Measurements from ENCODE around the gene CDR2L.

Gene CDR2L

GRCh38 chr17:74952431-74953133, 34.9 kb upstream of the CDR2L start:
- Histone ChIP-seq H3K4me2 (ENCODE audit: low read length) (no peak overlapping the region), H3K9me2 (replicated peaks; ENCODE audit: control insufficient read depth, low read length) (no peaks in the 10 kb centered on the region), H3K79me2 (ENCODE audit: control insufficient read depth, low read length) (no peaks in the 10 kb centered on the region), H3K4me3 (ENCODE audit: low read length) (no peak overlapping the region), H3K27me3 (ENCODE audit: control insufficient read depth, low read length) (no peaks in the 10 kb centered on the region), H3K9me3 (ENCODE audit: control insufficient read depth, insufficient read depth, low read length) (no peaks in the 10 kb centered on the region), H3K27ac (ENCODE audit: low read depth, low read length) (no peak overlapping the region), H3K36me3 (ENCODE audit: control insufficient read depth, low read length) (no peaks in the 10 kb centered on the region), H3F3A (ENCODE audit: control insufficient read depth, insufficient read depth) (no peaks in the 10 kb centered on the region), H4K20me1 (ENCODE audit: control insufficient read depth, insufficient read depth, low read depth, low read length) (no peaks in the 10 kb centered on the region), H3K4me1 (ENCODE audit: control insufficient read depth, low read length) (no peaks in the 10 kb centered on the region)
- TF ChIP-seq CTCF (IDR thresholded peaks at IDR 0.05; ENCODE audit: low read depth, low read length, poor library complexity, severe bottlenecking), result no peak

DNA sequence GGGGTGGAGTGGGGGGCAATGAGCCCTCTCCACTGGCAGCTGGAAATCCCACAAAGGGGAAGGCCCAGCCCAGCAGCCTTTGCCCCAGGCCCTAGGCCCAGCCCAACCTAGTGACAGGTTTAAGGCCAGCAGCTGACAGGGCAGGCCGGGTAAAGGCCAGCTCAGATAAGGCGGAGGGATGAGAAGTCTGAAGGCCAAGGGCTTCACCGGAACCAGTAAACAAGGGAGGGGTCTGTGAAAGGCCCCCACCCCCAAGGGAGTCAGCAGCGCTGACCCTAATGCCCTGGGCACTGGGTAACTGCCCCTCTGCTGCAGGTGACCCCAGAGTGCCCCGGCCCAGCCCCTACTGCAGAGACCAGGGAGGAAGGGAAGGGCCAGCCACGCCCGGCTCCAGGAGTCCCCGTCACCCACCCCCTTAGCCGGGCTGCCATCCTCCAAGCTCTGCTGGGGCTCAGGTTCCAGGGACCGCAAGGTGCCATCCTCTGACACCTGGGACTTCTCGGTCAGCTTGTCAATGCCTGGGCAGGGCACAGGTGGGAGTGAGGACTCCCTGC, 34.2 kb upstream of the CDR2L start:
- H3K4me2 ChIP-seq (ENCODE audit: low read length), result no peak overlapping the region
- no peaks in the 10 kb centered on the region for H3K79me2 ChIP-seq (ENCODE audit: control insufficient read depth, low read length)
- no peak overlapping the region for H3K4me3 ChIP-seq (ENCODE audit: low read length)
- no peak overlapping the region for H3K27ac ChIP-seq (ENCODE audit: low read depth, low read length)
- no peak for TF ChIP-seq CTCF (IDR thresholded peaks at IDR 0.05; ENCODE audit: low read depth, low read length, poor library complexity, severe bottlenecking)
- TF ChIP-seq EZH2phosphoT487 (IDR thresholded peaks at IDR 0.05; ENCODE audit: borderline replicate concordance, low read length), result no peak
- no peaks in the 10 kb centered on the region for H3K27me3 ChIP-seq (ENCODE audit: control insufficient read depth, low read length)
- no peaks in the 10 kb centered on the region for H3F3A ChIP-seq (ENCODE audit: control insufficient read depth, insufficient read depth)
- H3K36me3 ChIP-seq (ENCODE audit: control insufficient read depth, low read length), result no peaks in the 10 kb centered on the region
- H3K9me2 ChIP-seq (replicated peaks; ENCODE audit: control insufficient read depth, low read length), result no peaks in the 10 kb centered on the region
- no peaks in the 10 kb centered on the region for H4K20me1 ChIP-seq (ENCODE audit: control insufficient read depth, insufficient read depth, low read depth, low read length)
- no peaks in the 10 kb centered on the region for H3K9me3 ChIP-seq (ENCODE audit: control insufficient read depth, insufficient read depth, low read length)
- H3K4me1 ChIP-seq (ENCODE audit: control insufficient read depth, low read length), result no peaks in the 10 kb centered on the region

DNA sequence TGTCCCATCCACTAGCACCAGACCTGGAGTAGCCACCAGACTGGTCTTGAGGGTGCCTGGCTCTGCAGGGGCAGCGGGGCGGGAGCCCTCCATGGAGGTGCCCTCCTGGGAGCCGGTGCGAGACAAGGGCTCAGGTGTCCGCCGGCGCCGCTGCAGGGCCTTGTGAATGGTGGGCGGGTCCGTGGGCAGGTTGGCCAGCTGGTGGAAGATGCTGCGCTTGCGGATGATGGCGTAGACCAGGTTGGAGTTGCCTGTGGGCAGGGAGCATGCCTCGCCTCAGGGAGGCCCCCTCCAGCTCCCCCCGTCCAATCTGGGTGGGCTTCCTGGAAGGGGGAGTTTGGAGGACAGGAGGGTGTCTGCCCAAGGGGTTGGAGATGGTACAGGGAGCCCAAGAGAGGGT, 33.3 kb upstream of the CDR2L start:
- TF ChIP-seq EZH2phosphoT487 (IDR thresholded peaks at IDR 0.05; ENCODE audit: borderline replicate concordance, low read length) (no peak), CTCF (IDR thresholded peaks at IDR 0.05; ENCODE audit: low read depth, low read length, poor library complexity, severe bottlenecking) (no peak)
- Histone ChIP-seq H3K27ac (ENCODE audit: low read depth, low read length) (no peak overlapping the region), H3F3A (ENCODE audit: control insufficient read depth, insufficient read depth) (no peaks in the 10 kb centered on the region), H3K9me3 (ENCODE audit: control insufficient read depth, insufficient read depth, low read length) (no peaks in the 10 kb centered on the region), H3K4me1 (ENCODE audit: control insufficient read depth, low read length) (no peaks in the 10 kb centered on the region), H3K27me3 (ENCODE audit: control insufficient read depth, low read length) (no peaks in the 10 kb centered on the region), H4K20me1 (ENCODE audit: control insufficient read depth, insufficient read depth, low read depth, low read length) (no peaks in the 10 kb centered on the region), H3K9me2 (replicated peaks; ENCODE audit: control insufficient read depth, low read length) (no peaks in the 10 kb centered on the region), H3K36me3 (ENCODE audit: control insufficient read depth, low read length) (no peaks in the 10 kb centered on the region), H3K4me3 (ENCODE audit: low read length) (no peak overlapping the region), H3K79me2 (ENCODE audit: control insufficient read depth, low read length) (no peaks in the 10 kb centered on the region), H3K4me2 (ENCODE audit: low read length) (no peak overlapping the region)

All from DOHH2 (cell line).